Neural progenitor cell (in vitro differentiated cells): Measurements from ENCODE around the gene ZIM2.

Experiments used
- CTCF ChIP-seq: fragments of 200-600 bp; sonication (generic); IDR thresholded peaks from 2 replicates; pipeline ENCODE4 v1.5.1; 2017; ENCODE audit warnings: antibody characterized with exemption, mild to moderate bottlenecking
- EZH2 ChIP-seq: fragments of 200-600 bp; sonication (generic); IDR thresholded peaks from 2 replicates; pipeline ENCODE4 v1.6.1; 2017; ENCODE audit warnings: antibody characterized with exemption, mild to moderate bottlenecking, moderate library complexity

DNA sequence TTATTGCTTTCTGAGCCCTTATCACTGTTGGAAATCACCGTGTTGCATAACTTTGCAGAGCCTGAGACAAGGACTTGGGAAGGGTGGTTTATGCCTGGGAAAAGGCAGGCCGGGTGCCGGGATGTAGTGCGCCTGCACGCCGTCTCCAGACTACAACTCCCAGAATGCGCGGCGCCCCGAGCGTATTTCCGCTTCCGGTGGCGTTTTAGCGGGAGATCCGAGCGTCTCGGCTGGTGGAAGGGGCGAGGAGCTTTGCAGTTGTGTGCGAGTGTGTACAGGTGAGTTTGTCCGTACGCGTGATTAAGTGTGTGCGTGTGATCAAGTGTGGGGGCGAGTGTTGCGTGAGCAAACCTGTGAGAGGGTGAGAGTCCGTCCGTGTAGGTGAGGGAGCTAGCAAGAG lies 75.4 kb downstream of the ZIM2 start:
- TF ChIP-seq CTCF: no peak
- no peak for TF ChIP-seq EZH2
